Measurements from ENCODE around the gene CD52. TPM values are rescaled to one million over a fixed set of nuclear protein-coding genes. Genes with fewer than 3 reads are reported as not detected.

CD52 gene
- polyA plus RNA-seq, 3 donors = 2.8 to 7.9 (median 5.3) TPM

GRCh38 chr1:26352338-26352679 is 34.6 kb downstream of the CD52 start:
- no peak for DNase-seq (ENCODE audit: low read depth in 3 of 3, low spot score in 2 of 3)

- no peak for DNase-seq (ENCODE audit: low read depth in 3 of 3, low spot score in 2 of 3)
Observed at GRCh38 chr1:26353210-26353859, 35.6 kb downstream of the CD52 start.

- no peak for DNase-seq (ENCODE audit: low read depth in 3 of 3, low spot score in 2 of 3)
Observed at GRCh38 chr1:26353976-26354820, 36.4 kb downstream of the CD52 start, which contains the start of gene CRYBG2. CRYBG2 (minus strand) TSS chr1:26354130; CDS start chr1:26346657, 7,473 bp downstream.

- no peak for DNase-seq (ENCODE audit: low read depth in 3 of 3, low spot score in 2 of 3)
Observed at GRCh38 chr1:26354972-26355371, 37.2 kb downstream of the CD52 start.

GRCh38 chr1:26356106-26356505 is 38.3 kb downstream of the CD52 start:
- DNase-seq (ENCODE audit: low read depth in 3 of 3, low spot score in 2 of 3) = no peak

GRCh38 chr1:26357121-26357602 is 39.4 kb downstream of the CD52 start:
- DNase-seq (ENCODE audit: low read depth in 3 of 3, low spot score in 2 of 3) = no peak

- DNase-seq (ENCODE audit: low read depth in 3 of 3, low spot score in 2 of 3) = no peak
Observed at GRCh38 chr1:26358411-26359384, 40.9 kb downstream of the CD52 start.

GRCh38 chr1:26359981-26360806 is 42.4 kb downstream of the CD52 start:
- no peak for DNase-seq (ENCODE audit: low read depth in 3 of 3, low spot score in 2 of 3)

- DNase-seq (ENCODE audit: low read depth in 3 of 3, low spot score in 2 of 3) = no peak
Observed at GRCh38 chr1:26360807-26361604, 43.2 kb downstream of the CD52 start.

GRCh38 chr1:26361605-26362122 is 43.9 kb downstream of the CD52 start:
- DNase-seq (ENCODE audit: low read depth in 3 of 3, low spot score in 2 of 3) = no peak

GRCh38 chr1:26362331-26362730 is 44.6 kb downstream of the CD52 start:
- DNase-seq (ENCODE audit: low read depth in 3 of 3, low spot score in 2 of 3) = no peak

GRCh38 chr1:26363549-26364448 is 46.0 kb downstream of the CD52 start:
- peak; percentile 31 to 60 (median 47) for DNase-seq (ENCODE audit: low read depth in 3 of 3, low spot score in 2 of 3)

GRCh38 chr1:26364956-26365355 is 47.2 kb downstream of the CD52 start:
- no peak for DNase-seq (ENCODE audit: low read depth in 3 of 3, low spot score in 2 of 3)

- DNase-seq (ENCODE audit: low read depth in 3 of 3, low spot score in 2 of 3) = no peak
Observed at GRCh38 chr1:26367441-26367840, 49.7 kb downstream of the CD52 start.

GRCh38 chr1:26368006-26368405 is 50.2 kb downstream of the CD52 start:
- no peak for DNase-seq (ENCODE audit: low read depth in 3 of 3, low spot score in 2 of 3)

GRCh38 chr1:26368486-26368885 is 50.7 kb downstream of the CD52 start:
- DNase-seq (ENCODE audit: low read depth in 3 of 3, low spot score in 2 of 3) = no peak

Data from right renal cortex interstitium (tissue), 3 donors.